Measurements from ENCODE around the gene SYTL1.

DNA sequence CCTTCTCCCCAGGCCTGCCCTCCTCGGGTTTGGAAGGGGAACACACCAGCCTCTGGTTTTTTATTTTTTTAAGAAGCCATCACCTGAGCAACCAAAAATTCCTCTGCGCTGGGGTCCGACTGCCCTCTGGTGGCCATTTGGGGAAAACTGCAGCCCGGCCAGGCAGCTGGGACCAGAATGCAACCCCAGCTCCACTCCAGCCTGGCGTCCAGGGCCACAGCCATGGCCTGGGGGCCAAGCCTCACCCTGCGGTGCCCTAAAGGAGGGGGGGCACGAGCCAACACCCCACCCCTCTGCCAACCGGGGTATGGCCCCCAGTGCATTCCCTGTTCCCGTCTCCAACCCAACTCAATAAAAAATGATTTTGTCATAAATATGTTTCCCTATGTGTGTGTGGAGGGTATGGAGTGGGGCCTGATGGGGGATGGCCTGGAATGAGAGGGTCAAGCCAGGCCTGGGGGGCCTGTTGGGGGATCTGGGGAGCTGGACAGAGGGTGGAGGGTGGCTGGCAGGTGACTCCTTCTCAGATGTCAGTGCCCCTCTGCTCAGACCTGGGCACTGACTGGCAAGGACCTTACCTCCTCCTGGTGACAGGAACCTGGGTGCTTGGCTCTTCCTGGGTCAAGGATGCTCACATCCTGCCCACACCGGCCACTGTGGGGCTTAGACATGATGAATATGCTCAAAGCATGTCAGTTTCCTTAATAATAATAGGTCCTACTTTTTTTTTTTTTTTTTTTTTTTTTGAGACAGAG is 53.8 kb downstream of the SYTL1 start:
- TF ChIP-seq, protein P1, sequence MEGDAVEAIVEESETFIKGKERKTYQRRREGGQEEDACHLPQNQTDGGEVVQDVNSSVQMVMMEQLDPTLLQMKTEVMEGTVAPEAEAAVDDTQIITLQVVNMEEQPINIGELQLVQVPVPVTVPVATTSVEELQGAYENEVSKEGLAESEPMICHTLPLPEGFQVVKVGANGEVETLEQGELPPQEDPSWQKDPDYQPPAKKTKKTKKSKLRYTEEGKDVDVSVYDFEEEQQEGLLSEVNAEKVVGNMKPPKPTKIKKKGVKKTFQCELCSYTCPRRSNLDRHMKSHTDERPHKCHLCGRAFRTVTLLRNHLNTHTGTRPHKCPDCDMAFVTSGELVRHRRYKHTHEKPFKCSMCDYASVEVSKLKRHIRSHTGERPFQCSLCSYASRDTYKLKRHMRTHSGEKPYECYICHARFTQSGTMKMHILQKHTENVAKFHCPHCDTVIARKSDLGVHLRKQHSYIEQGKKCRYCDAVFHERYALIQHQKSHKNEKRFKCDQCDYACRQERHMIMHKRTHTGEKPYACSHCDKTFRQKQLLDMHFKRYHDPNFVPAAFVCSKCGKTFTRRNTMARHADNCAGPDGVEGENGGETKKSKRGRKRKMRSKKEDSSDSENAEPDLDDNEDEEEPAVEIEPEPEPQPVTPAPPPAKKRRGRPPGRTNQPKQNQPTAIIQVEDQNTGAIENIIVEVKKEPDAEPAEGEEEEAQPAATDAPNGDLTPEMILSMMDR (IDR thresholded peaks at IDR 0.05; ENCODE audit: low read depth, low read length): peak; percentile 88
- TF ChIP-seq, protein P2, sequence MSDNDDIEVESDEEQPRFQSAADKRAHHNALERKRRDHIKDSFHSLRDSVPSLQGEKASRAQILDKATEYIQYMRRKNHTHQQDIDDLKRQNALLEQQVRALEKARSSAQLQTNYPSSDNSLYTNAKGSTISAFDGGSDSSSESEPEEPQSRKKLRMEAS (IDR thresholded peaks at IDR 0.05; ENCODE audit: low read depth, low read length): no peak
- TF ChIP-seq POLR2A (IDR thresholded peaks at IDR 0.05; ENCODE audit: extremely low read depth, insufficient read length): no peak
